ENCODE results near the gene ATP2B3.

DNA sequence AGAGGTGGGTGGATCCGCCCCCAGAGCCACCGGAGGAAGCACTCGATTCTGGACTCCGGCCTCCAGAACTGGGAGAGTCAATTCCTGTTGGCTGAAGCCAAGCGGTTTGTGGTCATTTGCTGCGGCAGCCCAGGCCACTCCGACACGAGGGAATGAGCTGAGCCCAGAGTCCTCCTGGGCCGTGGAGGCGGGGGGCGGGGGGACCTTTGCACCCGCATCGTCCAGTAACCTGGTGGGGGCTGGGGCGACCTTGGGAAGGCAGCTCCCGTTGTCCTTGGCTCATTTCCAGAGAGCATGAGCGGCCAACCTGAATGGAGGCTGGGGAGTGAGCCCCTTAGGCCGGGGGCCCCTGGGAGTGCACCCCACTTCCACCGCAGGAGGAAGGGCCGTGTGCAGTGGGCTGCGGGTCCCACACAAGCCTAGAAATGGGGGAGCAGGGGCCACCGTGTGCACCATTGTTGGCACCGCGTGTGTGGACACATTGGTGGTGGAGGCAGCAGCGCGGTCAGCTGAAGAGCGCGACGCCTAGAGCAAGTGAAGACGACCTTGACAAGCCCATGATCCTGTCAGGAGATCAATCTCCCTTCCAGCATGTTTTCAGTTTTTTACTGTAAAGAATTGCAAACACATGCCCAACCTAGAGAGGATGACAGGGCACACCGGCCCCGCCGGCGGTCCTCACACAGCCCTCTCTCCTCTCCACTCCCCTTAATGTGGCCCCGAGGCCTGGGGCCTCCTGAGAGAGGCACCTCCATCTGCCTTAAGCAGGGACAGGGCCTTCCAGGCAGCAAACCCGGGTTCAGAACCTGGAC is 109.6 kb downstream of the ATP2B3 start:
- TF ChIP-seq, protein P1, sequence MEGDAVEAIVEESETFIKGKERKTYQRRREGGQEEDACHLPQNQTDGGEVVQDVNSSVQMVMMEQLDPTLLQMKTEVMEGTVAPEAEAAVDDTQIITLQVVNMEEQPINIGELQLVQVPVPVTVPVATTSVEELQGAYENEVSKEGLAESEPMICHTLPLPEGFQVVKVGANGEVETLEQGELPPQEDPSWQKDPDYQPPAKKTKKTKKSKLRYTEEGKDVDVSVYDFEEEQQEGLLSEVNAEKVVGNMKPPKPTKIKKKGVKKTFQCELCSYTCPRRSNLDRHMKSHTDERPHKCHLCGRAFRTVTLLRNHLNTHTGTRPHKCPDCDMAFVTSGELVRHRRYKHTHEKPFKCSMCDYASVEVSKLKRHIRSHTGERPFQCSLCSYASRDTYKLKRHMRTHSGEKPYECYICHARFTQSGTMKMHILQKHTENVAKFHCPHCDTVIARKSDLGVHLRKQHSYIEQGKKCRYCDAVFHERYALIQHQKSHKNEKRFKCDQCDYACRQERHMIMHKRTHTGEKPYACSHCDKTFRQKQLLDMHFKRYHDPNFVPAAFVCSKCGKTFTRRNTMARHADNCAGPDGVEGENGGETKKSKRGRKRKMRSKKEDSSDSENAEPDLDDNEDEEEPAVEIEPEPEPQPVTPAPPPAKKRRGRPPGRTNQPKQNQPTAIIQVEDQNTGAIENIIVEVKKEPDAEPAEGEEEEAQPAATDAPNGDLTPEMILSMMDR (optimal IDR thresholded peaks at IDR 0.05 in 1 of 3, IDR thresholded peaks at IDR 0.05 in 1 of 3, conservative IDR thresholded peaks at IDR 0.05 in 1 of 3; ENCODE audit: extremely low read depth in 1 of 3, insufficient read depth in 2 of 3, low read length in 3 of 3) = no peak
- no peak for TF ChIP-seq EZH2 (IDR thresholded peaks at IDR 0.05; ENCODE audit: low read length)

All from keratinocyte (primary cell).